HFF-Myc (cell line): ENCODE measurements around the gene DAD1.

Experiments used
- DNase-seq: peaks from one replicate; pipeline ENCODE4 v3.0.0-alpha.2; 2011; ENCODE audit warnings: low read depth; ENCODE audit errors: extremely low read depth
- H3K4me3 ChIP-seq: replicated peaks from 2 replicates; pipeline ENCODE4 v1.5.1; 2011; ENCODE audit warnings: low read depth, mild to moderate bottlenecking, control low read depth, low read length
- CTCF ChIP-seq: IDR thresholded peaks from 2 replicates; pipeline ENCODE4 v1.5.1; 2012; ENCODE audit warnings: mild to moderate bottlenecking, low read depth, low read length, control low read depth; ENCODE audit errors: missing control alignments

Gene DAD1

DNA sequence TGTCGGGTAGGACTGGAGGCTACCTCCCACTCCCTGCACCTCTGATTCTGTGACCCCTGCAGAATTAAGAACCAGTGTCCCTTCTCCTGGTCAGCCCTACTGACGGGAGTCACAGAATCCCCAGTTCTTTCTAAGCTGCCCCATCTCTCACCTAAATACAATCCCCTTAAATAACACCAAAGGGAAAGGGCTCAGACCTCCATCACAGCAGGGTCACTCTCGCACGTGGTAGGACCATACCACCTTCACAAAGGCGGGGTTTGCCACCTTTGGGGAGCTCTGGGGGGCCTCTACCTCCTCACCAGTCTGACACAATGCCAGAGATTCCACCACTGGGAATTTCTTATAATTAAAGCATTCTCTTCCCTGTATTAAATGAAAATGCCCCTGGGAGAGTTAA lies 35.6 kb downstream of the DAD1 start:
- no peak for TF ChIP-seq CTCF
- no peak overlapping the region for H3K4me3 ChIP-seq
- DNase-seq = no peak

- no peak overlapping the region for H3K4me3 ChIP-seq
- no peak for TF ChIP-seq CTCF
- no peak for DNase-seq
These were observed 36.3 kb downstream of the DAD1 start for GRCh38 chr14:22552827-22553076.

DNA sequence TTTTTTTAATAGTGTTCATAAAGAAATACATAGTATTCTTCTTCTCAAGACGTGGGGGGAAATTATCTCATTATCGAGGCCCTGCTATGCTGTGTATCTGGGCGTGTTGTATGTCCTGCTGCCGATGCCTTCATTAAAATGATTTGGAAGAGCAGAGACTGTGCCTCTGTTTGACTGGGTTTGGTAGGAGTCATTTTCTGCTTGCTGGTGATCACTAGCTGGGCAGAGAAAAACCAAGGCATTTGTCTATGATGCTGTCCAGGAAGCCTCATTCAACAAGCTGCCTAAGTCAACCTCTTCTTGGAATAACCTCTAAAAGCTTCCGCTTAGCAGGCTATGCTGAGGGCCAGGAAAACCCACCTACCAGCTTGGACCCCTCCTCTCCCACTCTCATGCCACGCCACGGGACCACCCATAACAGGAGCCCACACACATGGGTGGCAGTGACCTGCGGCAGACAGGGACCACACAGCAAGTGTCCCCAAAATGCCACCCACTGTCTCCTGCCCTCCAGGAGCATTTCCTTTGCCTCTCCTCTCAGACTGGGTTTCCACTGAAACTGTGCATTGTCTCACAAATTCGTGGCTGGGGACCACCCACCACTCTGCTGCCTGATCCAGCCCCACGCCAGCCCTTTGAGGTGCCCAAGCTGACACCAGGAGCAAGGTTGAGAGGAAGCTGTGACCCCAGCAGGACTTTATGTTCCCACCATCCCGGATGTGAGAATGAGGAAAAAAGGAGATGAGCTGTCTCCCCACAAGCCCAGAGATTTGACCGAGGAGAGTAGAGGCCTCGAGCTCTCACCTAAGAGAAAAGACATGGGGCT lies 36.8 kb downstream of the DAD1 start:
- no peak for DNase-seq
- no peak overlapping the region for H3K4me3 ChIP-seq
- no peak for TF ChIP-seq CTCF

GRCh38 chr14:22551605-22551997 lies 37.4 kb downstream of the DAD1 start:
- TF ChIP-seq CTCF = no peak
- no peak for DNase-seq
- H3K4me3 ChIP-seq = no peak overlapping the region

DNA sequence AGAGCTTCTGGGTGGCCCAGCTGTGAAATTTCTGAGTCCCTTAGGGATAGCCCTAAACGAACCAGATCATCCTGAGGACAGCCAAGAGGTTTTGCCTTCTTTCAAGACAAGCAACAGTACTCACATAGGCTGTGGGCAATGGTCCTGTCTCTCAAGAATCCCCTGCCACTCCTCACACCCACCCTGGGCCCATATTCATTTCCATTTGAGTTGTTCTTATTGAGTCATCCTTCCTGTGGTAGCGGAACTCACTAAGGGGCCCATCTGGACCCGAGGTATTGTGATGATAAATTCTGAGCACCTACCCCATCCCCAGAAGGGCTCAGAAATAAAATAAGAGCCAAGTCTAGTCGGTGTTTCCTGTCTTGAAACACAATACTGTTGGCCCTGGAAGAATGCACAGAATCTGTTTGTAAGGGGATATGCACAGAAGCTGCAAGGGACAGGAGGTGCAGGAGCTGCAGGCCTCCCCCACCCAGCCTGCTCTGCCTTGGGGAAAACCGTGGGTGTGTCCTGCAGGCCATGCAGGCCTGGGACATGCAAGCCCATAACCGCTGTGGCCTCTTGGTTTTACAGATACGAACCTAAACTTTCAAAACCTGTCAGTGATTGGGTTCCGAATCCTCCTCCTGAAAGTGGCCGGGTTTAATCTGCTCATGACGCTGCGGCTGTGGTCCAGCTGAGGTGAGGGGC lies 38.9 kb downstream of the DAD1 start:
- no peak overlapping the region for H3K4me3 ChIP-seq
- peak; percentile 55 for DNase-seq
- no peak for TF ChIP-seq CTCF

DNA sequence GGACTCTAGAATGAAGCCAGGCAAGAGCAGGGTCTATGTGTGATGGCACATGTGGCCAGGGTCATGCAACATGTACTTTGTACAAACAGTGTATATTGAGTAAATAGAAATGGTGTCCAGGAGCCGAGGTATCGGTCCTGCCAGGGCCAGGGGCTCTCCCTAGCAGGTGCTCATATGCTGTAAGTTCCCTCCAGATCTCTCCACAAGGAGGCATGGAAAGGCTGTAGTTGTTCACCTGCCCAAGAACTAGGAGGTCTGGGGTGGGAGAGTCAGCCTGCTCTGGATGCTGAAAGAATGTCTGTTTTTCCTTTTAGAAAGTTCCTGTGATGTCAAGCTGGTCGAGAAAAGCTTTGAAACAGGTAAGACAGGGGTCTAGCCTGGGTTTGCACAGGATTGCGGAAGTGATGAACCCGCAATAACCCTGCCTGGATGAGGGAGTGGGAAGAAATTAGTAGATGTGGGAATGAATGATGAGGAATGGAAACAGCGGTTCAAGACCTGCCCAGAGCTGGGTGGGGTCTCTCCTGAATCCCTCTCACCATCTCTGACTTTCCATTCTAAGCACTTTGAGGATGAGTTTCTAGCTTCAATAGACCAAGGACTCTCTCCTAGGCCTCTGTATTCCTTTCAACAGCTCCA lies 39.6 kb downstream of the DAD1 start:
- no peak for DNase-seq
- no peak overlapping the region for H3K4me3 ChIP-seq
- no peak for TF ChIP-seq CTCF
